ENCODE data around the gene MBNL3.
A peak's percentile ranks its signal among the peaks of the same experiment; 100 is the strongest.

The MBNL3 gene

DNA sequence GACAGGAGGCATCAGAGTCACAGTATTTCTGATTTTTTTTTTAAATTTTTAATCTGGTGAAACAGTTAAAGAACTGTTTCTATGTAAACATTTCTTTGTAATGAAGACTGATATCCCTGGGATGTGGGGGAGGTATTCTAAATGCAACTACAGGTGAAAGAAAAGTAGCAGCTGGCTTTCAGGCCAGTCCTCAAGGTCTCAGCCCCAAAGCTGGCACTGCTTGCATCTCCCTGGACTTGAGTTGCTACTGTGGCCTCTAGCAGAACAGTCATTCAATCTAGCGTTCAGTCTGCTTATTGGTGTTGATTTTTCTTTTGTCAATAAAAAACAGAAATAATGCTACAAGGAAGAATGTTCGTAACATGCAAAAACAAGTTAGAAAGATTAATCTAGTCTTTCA, 4.9 kb downstream of the MBNL3 start:
- Histone ChIP-seq H3K9me3 (ENCODE audit: low read depth, low read length) (no peaks in the 10 kb centered on the region), H3K4me3 (no peak overlapping the region), H3K36me3 (ENCODE audit: insufficient read depth, low read length) (no peaks in the 10 kb centered on the region), H3K27ac (no peak overlapping the region), H3K9ac (ENCODE audit: insufficient read length) (no peak overlapping the region)
- TF ChIP-seq FOXP2 (optimal IDR thresholded peaks at IDR 0.05; ENCODE audit: control extremely low read depth, extremely low read length, insufficient read depth) (no peak), EZH2 (IDR thresholded peaks at IDR 0.05) (no peak), POLR2AphosphoS5 (IDR thresholded peaks at IDR 0.05; ENCODE audit: borderline replicate concordance, low read depth, low read length) (no peak)
- DNase-seq (ENCODE audit: low read depth, low spot score), result no peak

GRCh38 chrX:132483488-132483887, 5.3 kb downstream of the MBNL3 start:
- Histone ChIP-seq H3K4me3 (no peak overlapping the region), H3K9ac (ENCODE audit: insufficient read length) (no peak overlapping the region), H3K27ac (no peak overlapping the region), H3K9me3 (ENCODE audit: low read depth, low read length) (no peaks in the 10 kb centered on the region), H3K36me3 (ENCODE audit: insufficient read depth, low read length) (no peaks in the 10 kb centered on the region)
- no peak for DNase-seq (ENCODE audit: low read depth, low spot score)
- TF ChIP-seq POLR2AphosphoS5 (IDR thresholded peaks at IDR 0.05; ENCODE audit: borderline replicate concordance, low read depth, low read length) (no peak), EZH2 (IDR thresholded peaks at IDR 0.05) (no peak), FOXP2 (optimal IDR thresholded peaks at IDR 0.05; ENCODE audit: control extremely low read depth, extremely low read length, insufficient read depth) (no peak)

- no peak overlapping the region for H3K9ac ChIP-seq (ENCODE audit: insufficient read length)
- no peak overlapping the region for H3K4me3 ChIP-seq
- DNase-seq (ENCODE audit: low read depth, low spot score), result no peak
- no peaks in the 10 kb centered on the region for H3K36me3 ChIP-seq (ENCODE audit: insufficient read depth, low read length)
- no peak for TF ChIP-seq FOXP2 (optimal IDR thresholded peaks at IDR 0.05; ENCODE audit: control extremely low read depth, extremely low read length, insufficient read depth)
- no peak overlapping the region for H3K27ac ChIP-seq
- H3K9me3 ChIP-seq (ENCODE audit: low read depth, low read length), result no peaks in the 10 kb centered on the region
These were observed 6.2 kb downstream of the MBNL3 start for GRCh38 chrX:132482632-132483031.

DNA sequence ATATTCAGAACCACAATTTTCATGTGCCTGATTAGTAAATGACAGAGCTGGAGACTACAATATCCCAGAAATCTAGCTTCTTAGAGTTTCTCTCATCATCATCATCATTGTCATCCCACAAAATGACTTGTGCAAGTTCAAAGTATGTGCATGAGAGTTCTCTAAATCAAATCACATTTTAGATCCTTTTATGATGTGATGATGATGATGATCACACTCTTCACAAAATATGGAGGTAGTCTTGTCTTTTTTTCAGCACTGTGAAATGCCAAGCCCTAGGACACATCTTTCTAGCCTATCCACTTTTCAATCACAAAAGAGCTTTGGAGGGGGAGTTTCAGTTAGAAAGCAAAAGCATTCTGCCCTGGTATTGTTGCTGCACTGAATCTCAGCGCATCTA, 7.4 kb downstream of the MBNL3 start:
- no peak for DNase-seq (ENCODE audit: low read depth, low spot score)
- Histone ChIP-seq H3K9me3 (ENCODE audit: low read depth, low read length) (no peaks in the 10 kb centered on the region), H3K36me3 (ENCODE audit: insufficient read depth, low read length) (no peaks in the 10 kb centered on the region), H3K9ac (ENCODE audit: insufficient read length) (no peak overlapping the region), H3K27ac (peak overlapping the region; percentile 71; the same call in 1 of the 2 replicates), H3K4me3 (peak overlapping the region; percentile 65)
- no peak for TF ChIP-seq POLR2AphosphoS5 (IDR thresholded peaks at IDR 0.05; ENCODE audit: borderline replicate concordance, low read depth, low read length)

DNA sequence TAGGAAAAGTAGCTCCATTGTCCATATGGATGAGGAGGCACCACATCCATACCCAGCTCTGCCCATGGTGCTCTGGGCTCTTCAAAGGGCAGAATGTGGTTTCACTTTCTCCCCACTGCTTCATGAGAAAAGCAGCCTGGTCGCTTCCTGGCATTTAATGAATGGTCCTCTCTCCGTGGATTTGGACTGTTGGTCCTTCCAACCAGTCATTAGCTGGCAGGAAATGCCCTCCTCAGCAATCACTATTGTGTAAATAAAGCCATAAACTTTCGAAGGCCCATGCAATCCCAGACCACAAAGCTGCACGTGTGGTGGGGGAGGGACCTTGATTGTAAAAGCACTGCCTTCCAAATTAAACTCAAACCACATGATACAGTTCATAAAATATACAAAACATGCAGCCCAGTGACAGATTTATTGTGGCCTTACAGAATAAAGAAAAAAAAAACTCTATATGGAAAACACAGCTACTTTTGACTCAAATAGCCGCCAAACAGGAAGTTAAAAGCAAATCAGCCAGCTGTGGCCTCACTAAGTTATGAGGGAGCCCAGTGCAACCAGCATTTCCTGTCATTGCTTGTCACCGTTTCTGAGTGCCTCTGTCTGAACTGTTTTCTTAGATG, 8.1 kb downstream of the MBNL3 start:
- Histone ChIP-seq H3K9ac (ENCODE audit: insufficient read length) (peak overlapping the region; percentile 45), H3K36me3 (ENCODE audit: insufficient read depth, low read length) (no peaks in the 10 kb centered on the region), H3K9me3 (ENCODE audit: low read depth, low read length) (no peaks in the 10 kb centered on the region), H3K27ac (peak overlapping the region; percentile 71), H3K4me3 (peak overlapping the region; percentile 65)
- peak; percentile 47 for DNase-seq (ENCODE audit: low read depth, low spot score)
- TF ChIP-seq EZH2 (IDR thresholded peaks at IDR 0.05), result no peak
- TF ChIP-seq FOXP2 (optimal IDR thresholded peaks at IDR 0.05; ENCODE audit: control extremely low read depth, extremely low read length, insufficient read depth), result no peak
- TF ChIP-seq POLR2AphosphoS5 (IDR thresholded peaks at IDR 0.05; ENCODE audit: borderline replicate concordance, low read depth, low read length), result peak; percentile 31; the same call in 1 of the 2 replicates

DNA sequence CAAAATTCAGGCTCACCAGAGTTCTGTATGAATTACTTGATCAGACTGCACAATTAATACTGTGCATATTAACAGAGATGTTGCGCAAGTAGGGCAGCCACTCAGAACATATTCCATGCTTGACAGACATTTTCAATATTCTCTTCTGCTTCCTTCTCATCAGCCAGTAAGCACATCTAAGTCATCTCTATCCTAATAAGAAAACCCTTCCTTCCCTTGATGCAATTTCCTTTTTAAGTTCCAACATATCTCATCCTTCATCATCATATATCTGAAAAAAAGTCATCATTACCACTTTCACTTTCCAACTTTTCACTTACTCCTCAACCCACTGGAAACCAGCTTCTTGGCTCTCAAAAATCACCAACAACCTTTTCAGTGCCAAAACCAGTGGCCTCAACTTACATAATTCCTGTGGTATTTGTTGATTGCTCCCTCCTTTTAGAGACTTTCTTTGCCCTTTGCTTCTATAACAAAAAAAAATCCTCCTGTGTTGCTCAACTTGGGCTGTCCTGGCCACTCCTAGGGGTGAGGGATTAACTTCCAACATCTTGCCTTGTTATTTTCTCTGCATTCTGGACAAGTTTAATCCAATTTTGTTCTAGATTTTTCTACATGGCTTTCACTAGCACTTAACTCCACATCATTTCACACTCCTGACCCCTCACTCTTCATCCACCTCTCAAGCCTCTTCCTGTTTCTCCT, 14.1 kb downstream of the MBNL3 start:
- Histone ChIP-seq H3K9me3 (ENCODE audit: low read depth, low read length) (no peaks in the 10 kb centered on the region), H3K36me3 (ENCODE audit: insufficient read depth, low read length) (no peaks in the 10 kb centered on the region), H3K27ac (no peak overlapping the region), H3K9ac (ENCODE audit: insufficient read length) (no peak overlapping the region), H3K4me3 (no peak overlapping the region)
- no peak for DNase-seq (ENCODE audit: low read depth, low spot score)
- TF ChIP-seq EZH2 (IDR thresholded peaks at IDR 0.05), result no peak
- no peak for TF ChIP-seq FOXP2 (optimal IDR thresholded peaks at IDR 0.05; ENCODE audit: control extremely low read depth, extremely low read length, insufficient read depth)
- TF ChIP-seq POLR2AphosphoS5 (IDR thresholded peaks at IDR 0.05; ENCODE audit: borderline replicate concordance, low read depth, low read length), result no peak

- Histone ChIP-seq H3K4me3 (no peak overlapping the region), H3K36me3 (ENCODE audit: insufficient read depth, low read length) (no peaks in the 10 kb centered on the region), H3K9ac (ENCODE audit: insufficient read length) (no peak overlapping the region), H3K9me3 (ENCODE audit: low read depth, low read length) (no peaks in the 10 kb centered on the region), H3K27ac (no peak overlapping the region)
- DNase-seq (ENCODE audit: low read depth, low spot score), result no peak
- TF ChIP-seq FOXP2 (optimal IDR thresholded peaks at IDR 0.05; ENCODE audit: control extremely low read depth, extremely low read length, insufficient read depth) (no peak), EZH2 (IDR thresholded peaks at IDR 0.05) (no peak), POLR2AphosphoS5 (IDR thresholded peaks at IDR 0.05; ENCODE audit: borderline replicate concordance, low read depth, low read length) (no peak)
These were observed 16.4 kb downstream of the MBNL3 start for GRCh38 chrX:132472397-132472796.

DNA sequence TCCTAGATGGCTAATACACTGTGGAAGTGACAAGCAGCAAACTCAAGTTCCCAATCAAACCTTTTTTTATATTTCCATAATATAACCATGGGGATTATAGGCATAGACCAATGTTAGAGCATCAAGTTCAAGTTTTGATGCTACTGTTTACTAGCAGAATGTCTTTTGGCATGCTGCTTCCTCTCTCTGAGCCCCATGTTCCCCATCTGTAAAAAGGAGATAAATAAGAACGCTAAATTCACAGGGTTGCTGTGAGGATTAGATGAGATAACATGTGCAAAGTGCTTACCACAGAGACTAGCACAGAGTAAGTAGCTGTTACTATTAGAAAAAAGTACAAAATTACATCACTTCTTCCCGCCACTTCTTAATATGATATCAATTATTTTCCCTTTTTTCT, 18.0 kb downstream of the MBNL3 start:
- no peaks in the 10 kb centered on the region for H3K9me3 ChIP-seq (ENCODE audit: low read depth, low read length)
- TF ChIP-seq FOXP2 (optimal IDR thresholded peaks at IDR 0.05; ENCODE audit: control extremely low read depth, extremely low read length, insufficient read depth), result no peak
- TF ChIP-seq EZH2 (IDR thresholded peaks at IDR 0.05), result no peak
- TF ChIP-seq POLR2AphosphoS5 (IDR thresholded peaks at IDR 0.05; ENCODE audit: borderline replicate concordance, low read depth, low read length), result no peak
- no peak overlapping the region for H3K4me3 ChIP-seq
- no peak overlapping the region for H3K27ac ChIP-seq
- no peak overlapping the region for H3K9ac ChIP-seq (ENCODE audit: insufficient read length)
- DNase-seq (ENCODE audit: low read depth, low spot score), result no peak
- H3K36me3 ChIP-seq (ENCODE audit: insufficient read depth, low read length), result no peaks in the 10 kb centered on the region

DNA sequence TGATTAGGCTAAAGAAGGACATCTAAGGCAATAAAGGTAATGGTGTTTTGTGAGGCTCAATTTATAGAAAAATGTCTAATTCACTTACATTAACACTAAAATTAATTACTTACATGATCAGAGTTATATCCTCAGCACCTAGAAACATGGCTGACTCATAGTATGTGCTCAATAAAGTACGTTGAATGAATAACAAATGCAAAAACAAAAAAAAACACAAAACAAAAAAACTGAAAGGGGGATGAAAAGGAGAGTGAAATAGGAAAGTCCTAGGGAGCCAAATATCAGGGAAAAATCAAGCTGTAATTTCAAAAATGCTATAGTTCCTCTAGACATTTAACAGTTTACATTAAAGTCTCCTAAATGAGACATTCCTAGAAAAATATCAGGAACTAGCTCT, 18.7 kb downstream of the MBNL3 start:
- Histone ChIP-seq H3K4me3 (no peak overlapping the region), H3K36me3 (ENCODE audit: insufficient read depth, low read length) (no peaks in the 10 kb centered on the region)
- no peak for TF ChIP-seq EZH2 (IDR thresholded peaks at IDR 0.05)
- no peak for TF ChIP-seq FOXP2 (optimal IDR thresholded peaks at IDR 0.05; ENCODE audit: control extremely low read depth, extremely low read length, insufficient read depth)
- TF ChIP-seq POLR2AphosphoS5 (IDR thresholded peaks at IDR 0.05; ENCODE audit: borderline replicate concordance, low read depth, low read length), result no peak

More for the DNA sequence above, 18.7 kb downstream of the MBNL3 start:
- no peak for DNase-seq (ENCODE audit: low read depth, low spot score)
- Histone ChIP-seq H3K9ac (ENCODE audit: insufficient read length) (no peak overlapping the region), H3K27ac (no peak overlapping the region), H3K9me3 (ENCODE audit: low read depth, low read length) (no peaks in the 10 kb centered on the region)
